Measurements from ENCODE around the gene RETN. TPM values are rescaled to one million over a fixed set of nuclear protein-coding genes. Genes with fewer than 3 reads are reported as not detected.

The RETN gene
- total RNA-seq, 4 donors from 2014 or later = 1.5 to 1.8 TPM; not detected in 2

DNA sequence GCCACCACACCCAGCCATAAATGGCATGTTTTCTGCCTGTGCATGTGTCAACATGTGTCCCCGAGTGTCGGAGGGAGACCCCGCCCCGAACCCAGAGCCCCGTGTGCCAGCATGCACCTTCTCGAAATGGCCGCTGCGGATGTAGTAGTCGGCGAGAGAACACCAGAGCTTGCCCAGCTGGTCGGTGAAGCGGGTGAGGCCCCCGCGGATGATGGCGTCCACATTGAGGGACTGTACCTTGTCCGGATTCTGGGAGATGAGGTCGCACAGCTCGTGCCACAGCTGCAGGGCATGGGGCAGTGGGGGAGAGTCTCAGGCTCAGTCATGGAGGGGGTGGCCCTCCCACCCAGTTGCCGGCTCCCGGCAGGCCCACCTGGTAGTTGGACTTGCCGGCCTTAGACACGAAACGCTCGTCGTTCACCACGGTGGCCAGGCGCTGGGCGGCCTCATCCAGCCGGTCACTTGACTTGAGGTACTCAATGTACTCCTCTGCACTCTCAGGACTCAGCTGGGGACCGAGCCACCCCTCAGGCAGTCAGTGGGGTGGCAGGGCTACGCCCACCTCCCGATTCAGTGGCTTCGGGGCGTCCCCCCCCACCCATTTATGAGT, 43.0 kb upstream of the RETN start:
- TF ChIP-seq, protein P1, sequence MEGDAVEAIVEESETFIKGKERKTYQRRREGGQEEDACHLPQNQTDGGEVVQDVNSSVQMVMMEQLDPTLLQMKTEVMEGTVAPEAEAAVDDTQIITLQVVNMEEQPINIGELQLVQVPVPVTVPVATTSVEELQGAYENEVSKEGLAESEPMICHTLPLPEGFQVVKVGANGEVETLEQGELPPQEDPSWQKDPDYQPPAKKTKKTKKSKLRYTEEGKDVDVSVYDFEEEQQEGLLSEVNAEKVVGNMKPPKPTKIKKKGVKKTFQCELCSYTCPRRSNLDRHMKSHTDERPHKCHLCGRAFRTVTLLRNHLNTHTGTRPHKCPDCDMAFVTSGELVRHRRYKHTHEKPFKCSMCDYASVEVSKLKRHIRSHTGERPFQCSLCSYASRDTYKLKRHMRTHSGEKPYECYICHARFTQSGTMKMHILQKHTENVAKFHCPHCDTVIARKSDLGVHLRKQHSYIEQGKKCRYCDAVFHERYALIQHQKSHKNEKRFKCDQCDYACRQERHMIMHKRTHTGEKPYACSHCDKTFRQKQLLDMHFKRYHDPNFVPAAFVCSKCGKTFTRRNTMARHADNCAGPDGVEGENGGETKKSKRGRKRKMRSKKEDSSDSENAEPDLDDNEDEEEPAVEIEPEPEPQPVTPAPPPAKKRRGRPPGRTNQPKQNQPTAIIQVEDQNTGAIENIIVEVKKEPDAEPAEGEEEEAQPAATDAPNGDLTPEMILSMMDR (IDR thresholded peaks at IDR 0.05; ENCODE audit: low read depth) = no peak

DNA sequence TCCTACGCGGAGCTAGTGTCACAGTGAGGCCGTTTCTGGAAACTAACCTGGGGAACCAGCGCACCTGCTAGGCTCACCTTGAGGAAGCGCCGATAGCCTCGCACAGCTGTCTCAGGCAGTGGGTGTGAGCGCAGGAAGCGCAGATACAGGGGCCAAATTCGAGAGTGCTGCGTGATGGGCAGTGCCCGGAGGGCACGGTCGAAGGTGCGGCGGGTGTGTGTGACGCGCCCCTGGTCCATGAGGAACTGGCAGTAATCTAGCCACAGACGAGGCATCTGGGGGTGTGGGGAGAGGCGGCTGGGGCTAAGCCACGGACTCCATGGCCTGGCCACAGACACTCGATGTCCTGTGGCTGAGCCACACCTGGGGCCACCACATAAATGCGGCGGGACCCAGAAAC, 41.7 kb upstream of the RETN start:
- TF ChIP-seq, protein P1 (IDR thresholded peaks at IDR 0.05; ENCODE audit: low read depth) = no peak

DNA sequence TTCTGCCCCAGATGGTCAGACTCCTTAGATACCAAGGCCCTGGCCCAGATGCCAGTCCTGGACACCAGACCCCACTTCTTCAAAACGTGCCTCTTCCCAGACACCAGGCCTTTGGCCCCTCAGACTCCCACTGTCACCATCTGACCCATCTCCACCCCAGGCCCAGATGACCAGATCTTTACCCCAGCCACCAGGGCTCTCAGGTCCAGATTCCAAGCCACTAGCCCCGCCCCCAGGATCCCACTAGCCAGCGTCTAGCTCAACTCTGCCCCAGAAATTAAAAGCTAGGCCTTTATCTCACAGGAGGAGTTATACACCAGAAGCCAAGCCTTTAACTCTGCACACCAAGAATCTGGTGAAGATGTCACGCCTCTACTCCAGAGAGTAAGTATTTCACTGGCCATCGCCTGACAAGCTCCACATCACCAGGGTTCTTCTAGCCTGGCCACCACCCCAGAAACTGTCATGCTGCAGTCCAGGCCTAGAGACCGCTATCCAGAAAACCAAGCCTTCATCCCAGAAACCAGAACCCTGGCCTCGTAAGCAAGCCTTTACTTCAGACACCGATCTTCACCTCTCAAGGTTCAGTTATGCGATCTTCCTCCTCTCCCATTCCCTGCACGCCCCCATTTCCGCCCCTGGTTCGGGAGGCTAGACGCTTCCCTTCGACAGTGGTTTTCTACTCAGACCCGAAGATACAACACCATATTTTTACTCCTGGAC, 40.1 kb upstream of the RETN start:
- TF ChIP-seq, protein P1 (IDR thresholded peaks at IDR 0.05; ENCODE audit: low read depth) = no peak

DNA sequence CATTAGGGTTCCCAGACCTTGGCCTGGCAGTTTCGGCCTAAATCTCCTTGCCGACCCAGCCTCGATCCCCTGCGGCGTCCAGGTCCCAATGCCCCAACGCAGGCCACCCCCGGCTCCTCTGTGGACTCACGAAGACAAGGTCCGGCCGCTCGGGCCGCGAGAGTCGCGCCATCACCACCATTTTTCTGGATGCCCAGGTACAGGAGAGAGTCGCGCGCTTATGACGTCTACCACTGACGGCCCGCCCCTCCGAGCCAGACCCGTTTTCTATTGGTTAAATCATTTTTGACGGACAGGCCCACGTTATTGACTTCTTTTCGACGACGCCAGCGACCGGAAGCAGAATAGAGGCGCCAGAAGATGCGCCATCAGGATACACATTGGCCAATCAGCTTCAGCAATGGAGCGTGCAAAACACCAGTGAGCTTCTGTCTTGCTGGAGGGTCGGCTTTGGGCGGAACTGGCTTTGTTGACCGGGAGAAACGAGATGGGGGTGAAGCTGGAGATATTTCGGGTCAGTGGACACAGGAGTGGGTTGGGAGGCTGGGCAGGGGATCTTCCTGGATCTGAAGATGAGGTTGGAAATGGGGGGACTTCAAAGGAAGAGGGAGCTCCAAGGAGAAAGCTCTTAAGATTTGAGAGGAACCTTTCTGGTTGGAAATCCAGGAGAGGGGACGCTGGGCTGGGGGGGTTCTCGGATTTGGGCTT, 39.3 kb upstream of the RETN start, which contains the start of the genes PET100 and XAB2:
PET100 (plus strand) TSS at position 447 of the 708 bp plus-strand sequence; CDS start at position 488, 41 bp downstream.
XAB2 (minus strand) TSS at position 199 of the 708 bp plus-strand sequence; CDS start at position 181, 18 bp downstream.
- TF ChIP-seq, protein P1 (IDR thresholded peaks at IDR 0.05; ENCODE audit: low read depth) = no peak

DNA sequence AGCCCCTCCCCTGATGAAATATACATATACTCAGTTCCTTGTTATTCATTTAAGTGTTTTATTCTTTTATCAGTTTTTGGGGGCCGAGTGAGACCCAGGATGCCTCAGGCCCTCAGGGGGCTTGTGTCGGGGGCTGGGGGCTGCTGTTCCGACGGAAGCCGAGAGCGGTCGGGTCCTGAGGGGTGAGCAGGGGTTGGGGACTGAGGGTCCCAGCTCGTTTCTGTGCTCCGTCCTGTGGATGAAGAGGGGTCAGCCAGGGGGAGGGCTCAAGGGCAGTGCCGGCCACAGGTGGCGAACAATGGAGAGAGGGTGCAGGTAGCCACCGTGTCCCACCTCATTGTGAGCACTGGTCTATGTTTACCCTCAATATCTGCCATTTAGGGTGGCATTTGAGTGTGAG, 37.3 kb upstream of the RETN start:
- TF ChIP-seq, protein P1 (IDR thresholded peaks at IDR 0.05; ENCODE audit: low read depth) = no peak

DNA sequence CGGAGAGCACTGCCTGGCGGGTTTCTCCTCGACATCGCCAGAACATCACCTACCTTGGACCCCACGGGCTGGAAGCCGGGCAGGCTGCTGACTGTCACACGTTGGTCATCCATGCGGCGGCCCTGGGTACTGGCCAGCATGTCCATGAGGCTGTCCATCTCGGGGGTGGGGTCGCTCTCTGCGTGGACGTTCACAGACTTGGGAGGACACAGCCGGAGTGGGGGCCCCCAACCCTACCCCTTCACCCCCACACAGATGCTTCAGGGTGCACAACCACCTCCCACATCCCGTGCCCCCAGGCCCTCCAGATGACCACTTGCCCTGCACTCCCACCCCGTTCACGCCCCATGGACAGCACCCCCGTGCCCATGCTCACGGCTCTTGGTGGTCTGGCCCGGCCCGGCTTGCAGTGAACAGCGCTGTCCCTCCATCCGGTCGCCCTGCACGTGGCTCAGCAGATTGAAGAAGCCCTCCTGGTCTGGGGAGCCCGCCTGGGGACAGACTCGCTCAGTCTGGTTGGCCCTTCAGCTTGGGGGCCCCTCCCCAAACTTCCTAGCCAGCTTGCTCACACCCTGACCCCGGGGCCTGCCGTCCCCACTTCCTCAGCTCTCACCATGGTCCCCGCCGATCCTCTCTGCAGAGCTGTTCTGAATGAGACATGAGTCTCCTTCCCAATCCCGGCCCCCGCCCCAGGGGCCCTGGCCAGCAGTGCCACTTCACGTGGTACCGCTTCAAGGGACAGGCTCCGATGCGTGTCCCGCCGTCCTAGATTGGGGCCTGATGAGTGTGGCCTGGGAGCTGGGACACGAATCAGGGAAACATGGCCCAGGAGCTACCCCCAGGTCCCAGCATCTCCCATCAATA, 36.3 kb upstream of the RETN start:
- TF ChIP-seq, protein P1 (IDR thresholded peaks at IDR 0.05; ENCODE audit: low read depth) = no peak

Data from subcutaneous adipose tissue (tissue), 4 donors.